ENCODE data around the gene PLCB4.

DNA sequence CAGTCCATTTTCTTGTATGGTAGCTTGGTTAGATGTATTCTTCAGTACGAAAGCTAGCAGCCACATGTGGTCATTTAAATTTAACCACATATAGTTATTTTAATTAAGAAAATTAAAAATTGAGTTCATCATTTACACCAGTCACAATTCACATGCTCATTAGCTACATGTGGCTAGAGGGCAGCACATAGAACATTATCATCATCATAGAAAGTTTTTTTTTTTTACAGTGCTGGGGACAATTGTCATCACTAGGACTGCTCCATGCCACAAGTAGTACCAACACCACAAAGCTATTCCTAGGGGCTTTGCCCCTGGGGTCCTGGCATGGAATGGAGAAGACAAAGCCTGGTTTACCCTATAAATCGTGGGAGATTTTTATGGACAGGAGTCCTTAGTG is 30.5 kb downstream of the PLCB4 start:
- TF ChIP-seq CTCF (conservative IDR thresholded peaks at IDR 0.05; ENCODE audit: low read depth in 2 of 2) = no peak
- TF ChIP-seq EZH2phosphoT487 (IDR thresholded peaks at IDR 0.05; ENCODE audit: unreplicated experiment) = no peak
- TF ChIP-seq EZH2 (IDR thresholded peaks at IDR 0.05; ENCODE audit: low read depth, unreplicated experiment) = no peak
- no peak for TF ChIP-seq POLR2AphosphoS5 (IDR thresholded peaks at IDR 0.05; ENCODE audit: low read depth)
- TF ChIP-seq CREB1 (CRISPR knock-in tag; IDR thresholded peaks at IDR 0.05; ENCODE audit: low read depth) = no peak
- no peak for TF ChIP-seq REST (IDR thresholded peaks at IDR 0.05; ENCODE audit: unreplicated experiment)
- TF ChIP-seq ZNF114 (CRISPR knock-in tag; IDR thresholded peaks at IDR 0.05) = no peak
- TF ChIP-seq ETS1 (IDR thresholded peaks at IDR 0.05) = no peak

Measured in GM23338 (cell line).